NK-92 (cell line): Measurements from ENCODE around the gene ZFYVE28.
A peak's percentile ranks its signal among the peaks of the same experiment; 100 is the strongest.

Source experiments
- DNase-seq: peaks from one replicate; lab custom pipeline; 2025; ENCODE audit not compliant: unreplicated experiment; lab: John Stamatoyannopoulos, UW

ZFYVE28 gene

GRCh38 chr4:2252530-2253091 lies 165.8 kb downstream of the ZFYVE28 start:
- no peak for DNase-seq

DNA sequence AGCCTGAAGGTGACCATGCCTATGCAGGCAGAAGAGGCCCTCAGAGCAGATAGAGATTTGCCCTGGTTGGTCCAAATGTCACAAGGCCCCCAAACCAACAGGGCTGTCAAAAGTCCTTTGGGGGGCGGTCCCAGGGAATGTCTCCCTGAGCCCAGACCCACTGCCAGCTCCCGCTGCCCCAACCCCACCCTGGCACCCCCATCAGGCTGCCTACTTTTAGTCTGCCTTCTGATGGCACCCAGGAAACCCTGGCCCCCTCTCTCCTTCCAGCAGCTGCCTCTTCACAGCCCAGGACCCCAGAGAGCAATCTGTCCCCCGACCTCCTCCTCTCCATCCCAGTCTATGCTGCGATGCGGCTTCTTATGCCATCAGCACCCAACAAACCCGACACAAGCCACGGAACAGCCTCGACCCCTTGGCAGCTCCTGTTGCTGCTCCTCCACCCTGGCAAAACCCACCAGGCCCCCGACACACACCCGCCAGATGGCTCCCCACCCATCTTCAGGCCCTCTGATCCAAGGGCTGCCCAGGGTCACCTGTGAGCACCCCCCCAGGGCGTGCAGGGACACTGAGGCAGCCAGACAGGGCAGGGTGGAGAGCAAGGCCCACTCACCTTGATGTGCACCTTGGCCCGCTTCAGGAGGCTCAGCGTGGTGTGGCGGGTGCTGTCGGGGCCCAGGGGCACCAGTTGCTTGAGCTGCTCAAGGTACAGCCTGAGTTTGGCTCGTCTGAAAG lies 166.5 kb downstream of the ZFYVE28 start:
- DNase-seq: no peak

- no peak for DNase-seq
These were observed 167.2 kb downstream of the ZFYVE28 start for GRCh38 chr4:2251073-2251794.

DNA sequence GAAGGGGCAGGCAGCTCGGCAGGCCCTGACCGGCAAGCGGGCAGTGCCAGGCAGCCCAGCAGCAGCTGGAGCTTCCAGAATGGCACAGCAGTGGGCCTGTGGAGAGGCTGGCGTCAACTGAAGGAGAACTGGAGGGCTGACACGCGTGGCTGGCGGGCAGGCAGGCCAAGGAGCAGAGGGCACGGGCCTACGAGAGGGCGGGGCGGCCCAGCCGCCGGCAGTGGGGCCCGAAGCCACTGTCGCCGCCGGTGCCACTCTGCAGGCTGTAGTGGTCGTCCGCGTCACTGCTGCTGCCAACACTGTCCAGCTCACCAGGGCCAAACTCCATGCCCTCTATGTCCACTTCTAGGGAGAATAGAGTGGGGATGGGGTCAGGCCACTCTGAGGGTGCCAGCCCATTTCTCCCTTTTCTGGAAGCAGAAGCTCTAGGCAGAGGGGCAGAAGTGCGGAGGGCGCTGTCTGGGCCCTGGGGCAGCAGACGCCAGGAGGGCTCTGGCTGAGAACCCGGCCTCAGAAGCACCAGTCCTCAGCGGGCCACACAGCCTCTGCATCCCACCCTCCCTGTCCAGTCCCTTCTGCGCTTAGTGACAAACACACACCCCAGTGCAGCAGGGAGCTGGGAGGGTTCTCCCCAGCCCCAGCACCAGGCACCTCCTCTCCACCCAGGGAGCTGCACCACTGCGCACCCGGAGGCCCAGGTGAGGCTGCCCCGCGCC lies 167.9 kb downstream of the ZFYVE28 start:
- DNase-seq: no peak

DNA sequence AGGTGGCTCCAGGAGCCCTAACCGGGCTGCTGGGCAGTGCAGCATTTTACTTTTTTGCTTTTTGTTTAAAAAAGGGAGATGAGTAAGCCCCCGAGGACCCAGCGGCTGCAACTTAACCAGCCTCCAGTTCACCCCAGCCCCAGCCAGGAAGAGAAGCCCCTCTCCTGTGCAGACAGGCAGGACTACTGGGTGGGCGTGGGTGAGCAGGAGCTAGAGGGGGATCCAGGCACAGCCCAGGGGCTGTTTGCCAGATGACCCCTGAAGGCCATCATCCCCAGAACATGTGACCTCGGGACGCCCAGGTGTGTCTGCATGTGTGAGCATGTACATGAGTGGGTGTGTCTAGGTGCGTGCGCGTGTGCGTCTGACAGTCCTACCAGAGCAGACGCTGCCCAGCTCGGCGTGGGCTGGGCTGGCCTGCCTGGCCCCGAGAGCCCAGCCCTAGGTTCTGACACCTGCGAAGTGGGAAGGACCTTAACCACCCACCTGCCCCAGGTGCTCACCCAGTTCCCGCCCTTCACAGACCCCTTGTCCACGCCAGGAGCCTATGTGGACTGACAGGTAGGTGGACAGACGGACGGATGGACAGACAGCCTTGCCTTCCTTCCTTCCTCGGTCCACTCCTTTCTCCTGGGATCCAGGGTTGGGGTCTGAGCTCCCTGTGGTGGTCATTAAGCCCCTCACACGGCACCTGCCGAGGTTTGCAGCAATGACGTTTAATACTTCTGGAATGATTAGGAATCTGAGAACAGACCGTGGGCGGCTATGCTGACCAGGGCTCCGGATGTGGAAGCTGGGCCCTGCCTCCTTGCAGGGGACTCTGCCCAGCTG lies 168.7 kb downstream of the ZFYVE28 start:
- DNase-seq: no peak

- DNase-seq: no peak
These were observed 169.6 kb downstream of the ZFYVE28 start for GRCh38 chr4:2248821-2249261.

DNA sequence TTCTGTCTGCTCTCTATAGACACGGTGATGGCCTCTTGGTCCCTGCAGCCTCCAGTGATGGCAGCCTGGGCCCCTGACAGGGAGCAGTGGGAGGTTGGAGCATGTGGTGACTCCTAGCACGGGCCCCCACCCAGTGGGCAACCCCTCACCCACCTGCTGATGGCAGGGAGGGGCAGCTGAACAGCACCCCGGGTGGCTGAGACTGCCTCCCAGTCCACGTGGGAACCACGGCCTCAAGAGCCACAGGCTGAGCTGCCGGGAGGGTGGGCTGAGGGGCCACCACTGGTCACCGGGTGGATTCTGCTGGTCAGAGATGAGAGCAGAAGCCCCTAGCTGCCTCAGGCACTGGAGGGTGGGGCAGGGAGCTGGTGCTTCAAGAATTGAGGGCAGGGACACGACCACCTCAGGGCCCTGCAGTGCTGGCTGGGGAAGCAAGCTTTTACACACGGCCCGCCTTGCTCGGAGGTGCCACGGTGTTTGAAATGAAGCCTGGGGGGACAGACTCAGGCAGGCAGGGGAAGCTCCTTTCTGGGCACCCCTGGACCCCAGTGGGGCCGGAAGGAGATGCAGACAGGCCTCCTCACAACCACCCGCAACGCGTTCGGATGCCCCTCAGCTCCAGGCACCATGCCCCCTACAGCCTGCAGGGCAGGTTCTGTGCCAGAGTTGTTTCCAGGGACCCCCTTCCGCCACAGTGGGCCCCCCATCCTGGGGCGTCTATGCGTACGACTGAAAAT lies 170.2 kb downstream of the ZFYVE28 start:
- DNase-seq: no peak

GRCh38 chr4:2247128-2248043 lies 171.1 kb downstream of the ZFYVE28 start:
- no peak for DNase-seq

GRCh38 chr4:2246384-2247127 lies 171.9 kb downstream of the ZFYVE28 start:
- DNase-seq: no peak

- DNase-seq: no peak
These were observed 172.6 kb downstream of the ZFYVE28 start for GRCh38 chr4:2245787-2246275.

GRCh38 chr4:2245057-2245786 lies 173.2 kb downstream of the ZFYVE28 start:
- DNase-seq: no peak

DNA sequence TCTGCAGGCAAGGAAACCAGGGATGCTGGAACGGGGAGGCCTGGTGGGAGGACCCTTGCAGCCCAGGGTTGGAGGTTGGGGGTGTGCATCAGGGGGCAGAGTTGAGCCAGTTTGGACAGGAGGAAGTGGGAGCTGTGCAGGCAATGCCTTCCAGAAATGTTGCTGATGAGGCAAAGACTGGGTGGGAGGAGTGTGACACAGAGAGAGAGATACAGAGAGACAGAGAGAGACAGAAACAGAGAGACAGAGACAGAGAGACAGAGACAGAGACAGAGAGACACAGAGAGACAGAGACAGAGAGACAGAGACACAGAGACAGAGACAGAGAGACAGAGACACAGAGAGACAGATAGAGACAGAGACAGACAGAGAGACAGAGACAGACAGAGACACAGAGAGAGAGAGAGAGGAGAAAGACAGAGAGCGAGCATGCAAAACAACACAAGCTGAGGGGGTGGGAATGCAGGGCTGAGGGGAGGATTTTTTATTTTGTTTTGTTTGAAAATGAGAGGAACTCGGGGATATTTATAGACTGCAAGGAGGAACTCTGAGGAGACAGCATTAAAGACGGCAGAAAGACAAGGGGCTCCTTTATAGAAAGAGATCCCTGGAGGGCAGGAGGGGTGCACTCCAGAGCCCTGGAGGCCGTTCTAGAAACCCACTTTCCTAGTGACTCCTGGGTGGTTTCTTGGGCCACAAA lies 174.6 kb downstream of the ZFYVE28 start:
- DNase-seq: no peak

DNA sequence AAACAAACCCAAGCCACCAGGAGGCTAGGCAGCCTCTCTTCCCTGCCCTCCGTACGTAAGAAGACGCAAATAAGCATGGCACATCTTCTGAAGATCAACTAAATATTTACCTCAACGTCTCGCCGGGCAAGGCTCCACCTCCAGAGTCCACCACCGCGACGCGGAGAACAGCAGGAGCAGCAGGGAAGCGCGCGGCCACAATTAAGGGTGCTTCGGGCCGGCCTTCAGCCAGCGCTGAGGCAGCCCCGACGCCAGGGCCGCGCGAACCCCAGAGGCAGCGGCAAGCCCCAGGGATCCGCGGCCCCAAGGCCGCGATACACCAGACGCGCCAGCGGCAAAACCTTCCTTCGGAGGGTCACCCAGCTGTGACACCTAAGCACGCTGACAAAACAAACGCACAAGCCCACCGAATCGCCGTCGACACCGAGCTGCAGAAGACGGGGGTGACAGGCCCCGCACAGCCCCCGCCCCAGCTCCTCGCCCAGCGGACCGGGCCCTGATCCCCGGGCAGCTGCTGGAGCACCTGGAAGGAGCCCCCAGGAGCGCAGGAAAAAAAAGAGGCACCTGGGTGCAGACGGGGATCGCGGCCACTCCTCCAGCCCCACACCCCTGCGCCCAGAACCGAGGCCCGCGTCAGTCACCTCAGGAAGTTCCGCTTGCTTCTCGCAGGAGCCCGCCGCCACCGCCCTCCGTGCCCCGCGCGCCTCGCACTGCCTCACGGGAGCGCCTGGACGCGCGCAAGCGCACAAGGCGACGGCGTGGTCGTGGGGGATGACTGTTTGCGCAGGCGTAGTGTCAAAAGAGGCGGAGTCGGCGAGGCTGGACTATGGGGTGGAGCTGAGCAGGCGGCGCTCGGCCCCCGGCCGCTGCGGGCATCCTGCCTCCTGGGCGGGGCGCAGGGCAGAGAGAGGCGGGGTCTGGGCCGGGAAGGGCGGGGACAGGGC lies 176.8 kb downstream of the ZFYVE28 start, which contains the start of the genes HAUS3 and POLN:
HAUS3 (minus strand) TSS at position 712 of the 944 bp plus-strand sequence. CDS start 1,175 bp downstream, outside the sequence.
POLN (minus strand) TSS at position 712 of the 944 bp plus-strand sequence. CDS start 12,890 bp downstream, outside the sequence.
- peak; percentile 90 for DNase-seq

GRCh38 chr4:2241003-2241402 lies 177.4 kb downstream of the ZFYVE28 start:
- DNase-seq: no peak

DNA sequence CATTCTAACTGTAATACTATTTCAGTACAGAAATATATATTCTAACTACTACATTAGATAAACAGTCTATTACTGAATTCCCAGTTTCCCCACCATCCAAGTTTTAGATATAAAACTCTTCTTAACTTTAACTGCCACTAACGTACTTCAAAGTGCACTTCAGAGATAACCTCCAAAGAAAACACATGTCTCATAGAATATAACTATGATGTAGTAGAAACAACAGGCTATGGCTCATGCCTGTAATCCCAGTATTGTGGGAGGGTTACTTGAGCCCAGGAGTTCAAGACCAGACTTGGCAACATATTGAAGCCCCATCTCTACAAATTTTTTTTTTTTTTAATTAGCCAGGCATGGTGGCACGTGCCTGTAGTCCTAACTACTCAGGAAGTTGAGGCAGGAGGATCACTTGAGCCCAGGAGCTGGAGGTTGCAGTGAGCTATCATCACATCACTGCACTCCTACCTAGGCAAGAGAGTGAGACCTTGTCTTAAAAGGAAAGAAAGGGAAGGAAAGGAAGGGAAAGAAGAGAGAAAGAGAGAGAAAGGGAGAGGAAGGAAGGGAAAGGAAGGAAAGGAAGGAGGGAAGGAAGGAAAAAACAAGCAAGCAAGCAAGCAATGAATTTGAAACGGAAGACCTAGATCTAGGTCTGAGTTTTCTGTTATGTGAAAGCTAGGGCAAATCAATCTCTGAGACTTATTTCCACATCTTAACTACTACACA lies 181.3 kb downstream of the ZFYVE28 start:
- no peak for DNase-seq
